Rectal smooth muscle tissue (tissue), 1 donor: ENCODE data around the gene THEM5.

ENCODE experiments used
- H3K27ac ChIP-seq: one replicate; pipeline ENCODE4 v1.7.0; 2013; ENCODE audit warnings: low read depth, low read length, inconsistent platforms
- H3K27me3 ChIP-seq: one replicate; pipeline ENCODE4 v1.7.0; 2013; ENCODE audit warnings: low read length; ENCODE audit not compliant: control insufficient read depth, insufficient read depth
- H3K36me3 ChIP-seq: one replicate; pipeline ENCODE4 v1.7.0; 2013; ENCODE audit warnings: low read length; ENCODE audit not compliant: control insufficient read depth, insufficient read depth
- H3K4me1 ChIP-seq: one replicate; pipeline ENCODE4 v1.7.0; 2013; ENCODE audit warnings: low read length; ENCODE audit not compliant: control insufficient read depth, insufficient read depth
- H3K4me3 ChIP-seq: one replicate; pipeline ENCODE4 v1.7.0; 2013; ENCODE audit warnings: low read length
- H3K9ac ChIP-seq: one replicate; pipeline ENCODE4 v1.7.0; 2013; ENCODE audit warnings: low read length

Gene THEM5

GRCh38 chr1:151846686-151847237 lies 6.8 kb downstream of the THEM5 start:
- no peaks in the 10 kb centered on the region for H3K4me1 ChIP-seq
- H3K4me3 ChIP-seq = no peak overlapping the region
- H3K27ac ChIP-seq = no peak overlapping the region
- no peaks in the 10 kb centered on the region for H3K36me3 ChIP-seq
- H3K27me3 ChIP-seq = no peaks in the 10 kb centered on the region
- H3K9ac ChIP-seq = no peak overlapping the region

GRCh38 chr1:151846062-151846568 lies 7.4 kb downstream of the THEM5 start:
- no peaks in the 10 kb centered on the region for H3K27me3 ChIP-seq

GRCh38 chr1:151843398-151843797 lies 10.1 kb downstream of the THEM5 start:
- H3K4me3 ChIP-seq = no peak overlapping the region
- no peak overlapping the region for H3K27ac ChIP-seq
- H3K4me1 ChIP-seq = no peaks in the 10 kb centered on the region
- H3K27me3 ChIP-seq = peaks cover 10% of the 10 kb centered on the region
- no peaks in the 10 kb centered on the region for H3K36me3 ChIP-seq
- H3K9ac ChIP-seq = no peak overlapping the region

More at GRCh38 chr1:151846062-151846568, 7.4 kb downstream of the THEM5 start:
- H3K4me3 ChIP-seq = no peak overlapping the region
- no peaks in the 10 kb centered on the region for H3K36me3 ChIP-seq
- H3K4me1 ChIP-seq = no peaks in the 10 kb centered on the region
- H3K9ac ChIP-seq = no peak overlapping the region
- H3K27ac ChIP-seq = no peak overlapping the region

- no peaks in the 10 kb centered on the region for H3K4me1 ChIP-seq
Observed at GRCh38 chr1:151841141-151841540, 12.4 kb downstream of the THEM5 start.

GRCh38 chr1:151840421-151840820 lies 13.1 kb downstream of the THEM5 start:
- Histone ChIP-seq H3K36me3 (no peaks in the 10 kb centered on the region), H3K4me1 (no peaks in the 10 kb centered on the region), H3K27ac (no peak overlapping the region), H3K9ac (no peak overlapping the region), H3K4me3 (peak overlapping the region; percentile 65), H3K27me3 (peaks cover 10% of the 10 kb centered on the region)

More at GRCh38 chr1:151841141-151841540, 12.4 kb downstream of the THEM5 start:
- Histone ChIP-seq H3K9ac (no peak overlapping the region), H3K36me3 (no peaks in the 10 kb centered on the region), H3K27ac (no peak overlapping the region), H3K4me3 (no peak overlapping the region), H3K27me3 (peaks cover 10% of the 10 kb centered on the region)

GRCh38 chr1:151839457-151840403 lies 13.8 kb downstream of the THEM5 start, which contains the start of gene C2CD4D:
Gene C2CD4D, minus strand, starts transcription at chr1:151839820. Its CDS starts 831 bp downstream, at chr1:151838989.
- Histone ChIP-seq H3K27ac (no peak within 1 kb of the TSS), H3K4me1 (no peaks in the 10 kb centered on the region), H3K36me3 (no peaks in the 10 kb centered on the region), H3K27me3 (peaks cover 10% of the 10 kb centered on the region), H3K9ac (peak within 1 kb of the TSS; percentile 56), H3K4me3 (peak within 1 kb of the TSS; percentile 65)

- H3K4me1 ChIP-seq = no peaks in the 10 kb centered on the region
- H3K9ac ChIP-seq = no peak overlapping the region
- H3K27me3 ChIP-seq = peaks cover 10% of the 10 kb centered on the region
- peak overlapping the region; percentile 65 for H3K4me3 ChIP-seq
- H3K27ac ChIP-seq = no peak overlapping the region
- no peaks in the 10 kb centered on the region for H3K36me3 ChIP-seq
Observed at GRCh38 chr1:151839082-151839412, 14.5 kb downstream of the THEM5 start.

GRCh38 chr1:151838222-151839081 lies 15.1 kb downstream of the THEM5 start:
- Histone ChIP-seq H3K27ac (no peak overlapping the region), H3K4me3 (peak overlapping the region; percentile 65), H3K36me3 (no peaks in the 10 kb centered on the region), H3K9ac (no peak overlapping the region), H3K27me3 (peaks cover 10% of the 10 kb centered on the region), H3K4me1 (no peaks in the 10 kb centered on the region)

GRCh38 chr1:151837884-151838221 lies 15.7 kb downstream of the THEM5 start:
- no peak overlapping the region for H3K9ac ChIP-seq
- H3K4me3 ChIP-seq = peak overlapping the region; percentile 65
- no peaks in the 10 kb centered on the region for H3K36me3 ChIP-seq
- no peak overlapping the region for H3K27ac ChIP-seq
- no peaks in the 10 kb centered on the region for H3K4me1 ChIP-seq
- H3K27me3 ChIP-seq = peaks cover 10% of the 10 kb centered on the region

GRCh38 chr1:151837197-151837596 lies 16.3 kb downstream of the THEM5 start:
- Histone ChIP-seq H3K36me3 (no peaks in the 10 kb centered on the region), H3K4me1 (no peaks in the 10 kb centered on the region), H3K9ac (no peak overlapping the region), H3K4me3 (no peak overlapping the region), H3K27ac (no peak overlapping the region), H3K27me3 (peaks cover 10% of the 10 kb centered on the region)

- Histone ChIP-seq H3K27me3 (peaks cover 12% of the 10 kb centered on the region), H3K4me1 (no peaks in the 10 kb centered on the region), H3K9ac (no peak overlapping the region), H3K4me3 (no peak overlapping the region), H3K36me3 (no peaks in the 10 kb centered on the region), H3K27ac (no peak overlapping the region)
Observed at GRCh38 chr1:151835596-151835995, 17.9 kb downstream of the THEM5 start.

GRCh38 chr1:151834239-151834638 lies 19.3 kb downstream of the THEM5 start:
- H3K27ac ChIP-seq = no peak overlapping the region
- H3K9ac ChIP-seq = no peak overlapping the region
- peaks cover 7% of the 10 kb centered on the region for H3K27me3 ChIP-seq
- no peak overlapping the region for H3K4me3 ChIP-seq
- no peaks in the 10 kb centered on the region for H3K36me3 ChIP-seq
- no peaks in the 10 kb centered on the region for H3K4me1 ChIP-seq
